ENCODE results near the gene TTC9B. TPM values are rescaled to one million over a fixed set of nuclear protein-coding genes. Genes with fewer than 3 reads are reported as not detected.
A peak's percentile ranks its signal among the peaks of the same experiment; 100 is the strongest.
"Not testable (repeated sequence)": the region's sequence is repeated elsewhere in the genome, so short reads cannot be mapped to it uniquely, and the experiment has no call there.

The TTC9B gene
- total and polyA plus RNA-seq, 2 experiments from 2014 or later, result not detected

DNA sequence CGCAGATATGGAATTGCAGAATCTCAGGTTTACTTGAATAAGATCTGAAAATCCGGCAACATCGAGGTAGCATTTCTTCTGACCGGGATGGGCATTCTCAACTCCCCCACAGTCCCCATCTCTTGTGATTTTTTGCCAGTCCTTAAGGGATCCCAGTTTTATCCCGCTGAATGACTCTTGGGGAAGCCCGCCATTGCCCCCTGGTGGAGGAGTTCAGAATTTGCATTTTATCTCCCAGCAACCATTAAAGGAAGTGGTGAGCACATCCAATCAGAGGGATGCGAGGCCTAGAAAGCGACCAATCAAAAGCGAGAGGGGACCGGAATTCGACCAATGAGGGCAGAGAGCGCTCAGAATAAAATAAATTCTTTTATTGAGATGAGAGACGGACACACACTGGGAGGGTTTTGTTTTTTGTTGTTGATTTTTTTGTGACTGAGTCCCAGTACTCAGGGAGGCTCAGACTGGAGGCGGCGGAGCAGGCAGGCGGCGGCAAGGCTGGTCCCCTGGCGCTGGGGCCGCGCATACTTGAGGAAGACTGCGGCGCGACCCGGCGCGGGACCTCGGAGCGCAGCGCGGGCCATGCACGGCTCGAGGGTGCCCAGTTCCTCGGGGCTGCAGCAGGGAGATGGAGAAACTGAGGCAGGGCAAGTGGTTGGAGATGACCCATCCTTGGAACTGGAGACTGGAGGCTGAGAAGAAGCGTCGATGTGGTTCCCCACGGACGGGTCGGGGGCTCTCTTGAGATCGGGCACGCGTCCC is 3.9 kb upstream of the TTC9B start:
- no peak overlapping the region for H3K4me2 ChIP-seq (ENCODE audit: unreplicated experiment)
- 0 out of 2 replicates have a peak, but pooled peaks cover 8% of the 10 kb centered on the region for H3K4me1 ChIP-seq (ENCODE audit: insufficient read depth)
- H3F3A ChIP-seq (ENCODE audit: insufficient read depth), result peaks cover 11% of the 10 kb centered on the region; the same call in 1 of the 2 replicates

DNA sequence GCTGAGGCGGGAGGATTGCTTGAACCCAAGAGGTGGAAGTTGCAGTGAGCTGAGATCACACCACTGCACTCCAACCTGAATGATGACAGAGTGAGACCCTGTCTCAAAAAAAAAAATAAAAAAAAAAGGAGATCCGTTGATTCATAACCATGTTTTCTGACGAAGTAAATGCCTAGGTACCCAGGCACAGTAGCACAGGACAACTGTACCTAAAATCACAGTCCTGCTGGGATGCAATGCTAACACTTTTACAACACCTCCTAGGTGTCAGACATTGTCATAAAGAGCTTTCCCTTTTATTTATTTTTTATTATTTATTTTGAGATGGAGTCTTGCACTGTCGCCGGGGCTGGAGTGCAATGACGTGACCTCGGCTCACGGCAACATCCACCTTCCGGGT is 2.5 kb upstream of the TTC9B start:
- DNase-seq, result no peak
- Histone ChIP-seq H3K27me3 (replicated peaks; ENCODE audit: insufficient read depth) (peaks cover 19% of the 10 kb centered on the region), H4K20me1 (ENCODE audit: insufficient read depth) (no peaks in the 10 kb centered on the region), H3K4me3 (no peak overlapping the region), H3K36me3 (ENCODE audit: low read depth) (no peaks in the 10 kb centered on the region), H3K79me2 (ENCODE audit: insufficient read depth) (no peaks in the 10 kb centered on the region), H3F3A (ENCODE audit: insufficient read depth) (peaks cover 11% of the 10 kb centered on the region; the same call in 1 of the 2 replicates), H2AFZ (no peak overlapping the region), H3K9me2 (ENCODE audit: insufficient read depth) (no peaks in the 10 kb centered on the region), H3K9ac (no peak overlapping the region), H3K4me1 (ENCODE audit: insufficient read depth) (0 out of 2 replicates have a peak, but pooled peaks cover 8% of the 10 kb centered on the region), H3K4me2 (ENCODE audit: unreplicated experiment) (no peak overlapping the region), H3K9me3 (ENCODE audit: low read depth) (no peaks in the 10 kb centered on the region), H3K27ac (no peak overlapping the region)
- WGBS, 2 experiments (ENCODE audit: low coverage in 1 of 2, low lambda C conversion rate in 2 of 2, missing lambda C conversion rate in 2 of 2), result 85 to 86% methylated on average over 9 of the region's 9 CpGs
- in situ Hi-C loops (cut with MboI), result loop anchor here (5.0 kb wide), 1 partner anchor 78 kb away; no protein-coding TSS in a partner anchor
- no peak for TF ChIP-seq EZH2 (IDR thresholded peaks at IDR 0.05; ENCODE audit: insufficient read depth, poor library complexity, severe bottlenecking)
- TF ChIP-seq EZH2phosphoT487 (IDR thresholded peaks at IDR 0.05; ENCODE audit: insufficient read depth, low read depth), result no peak

More for the DNA sequence above, 3.9 kb upstream of the TTC9B start:
- Histone ChIP-seq H3K27me3 (replicated peaks; ENCODE audit: insufficient read depth) (peaks cover 6% of the 10 kb centered on the region; the same call in 1 of the 2 replicates), H3K27ac (no peak overlapping the region), H3K4me3 (no peak overlapping the region), H3K9ac (no peak overlapping the region), H4K20me1 (ENCODE audit: insufficient read depth) (no peaks in the 10 kb centered on the region), H2AFZ (peak overlapping the region; percentile 42; the same call in 1 of the 2 replicates), H3K79me2 (ENCODE audit: insufficient read depth) (no peaks in the 10 kb centered on the region), H3K36me3 (ENCODE audit: low read depth) (no peaks in the 10 kb centered on the region), H3K9me2 (ENCODE audit: insufficient read depth) (no peaks in the 10 kb centered on the region), H3K9me3 (ENCODE audit: low read depth) (no peaks in the 10 kb centered on the region)
- 50 to 53% methylated on average over 41 of the region's 41 CpGs for WGBS, 2 experiments (ENCODE audit: low coverage in 1 of 2, low lambda C conversion rate in 2 of 2, missing lambda C conversion rate in 2 of 2)
- TF ChIP-seq EZH2 (IDR thresholded peaks at IDR 0.05; ENCODE audit: insufficient read depth, poor library complexity, severe bottlenecking) (no peak), EZH2phosphoT487 (IDR thresholded peaks at IDR 0.05; ENCODE audit: insufficient read depth, low read depth) (no peak)
- in situ Hi-C loops (cut with MboI), result loop anchor here (5.0 kb wide), 1 partner anchor 80 kb away; no protein-coding TSS in a partner anchor
- DNase-seq, result peak; percentile 91

DNA sequence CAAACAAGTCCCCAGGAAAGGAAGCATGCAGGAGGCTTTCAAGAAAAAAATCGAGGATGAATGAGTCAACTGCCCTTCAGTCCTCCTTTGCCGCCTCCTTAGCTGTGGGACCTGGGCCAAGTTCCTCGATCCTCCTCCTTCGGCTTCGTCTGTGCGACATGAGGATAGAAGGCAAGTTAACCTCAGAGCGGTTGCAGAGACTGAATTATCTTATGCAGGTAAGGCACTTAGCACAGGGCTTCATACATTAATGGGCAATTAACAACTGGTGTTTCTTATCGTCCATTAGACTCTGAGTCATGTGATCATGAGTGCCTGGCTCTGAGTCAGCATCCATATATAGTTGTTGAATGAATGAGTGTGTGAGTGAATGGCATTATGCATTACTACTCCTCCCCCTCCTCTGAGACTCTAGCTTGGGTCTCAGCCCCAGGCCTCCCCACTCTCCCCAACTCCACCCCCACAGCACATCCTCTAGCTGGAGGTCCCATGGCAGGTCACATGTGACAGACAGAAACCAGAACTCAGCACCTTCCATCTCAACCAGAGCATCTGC is 1.6 kb upstream of the TTC9B start:
- H3K4me1 ChIP-seq (ENCODE audit: insufficient read depth), result 0 out of 2 replicates have a peak, but pooled peaks cover 8% of the 10 kb centered on the region
- H3K9me3 ChIP-seq (ENCODE audit: low read depth), result no peaks in the 10 kb centered on the region
- H3K4me3 ChIP-seq, result peak overlapping the region; percentile 68
- H3K9ac ChIP-seq, result no peak overlapping the region
- no peaks in the 10 kb centered on the region for H3K36me3 ChIP-seq (ENCODE audit: low read depth)
- peak overlapping the region; percentile 56 for H2AFZ ChIP-seq
- peaks cover 20% of the 10 kb centered on the region for H3K27me3 ChIP-seq (replicated peaks; ENCODE audit: insufficient read depth)
- H3F3A ChIP-seq (ENCODE audit: insufficient read depth), result peaks cover 11% of the 10 kb centered on the region; the same call in 1 of the 2 replicates
- H3K9me2 ChIP-seq (ENCODE audit: insufficient read depth), result no peaks in the 10 kb centered on the region
- no peaks in the 10 kb centered on the region for H3K79me2 ChIP-seq (ENCODE audit: insufficient read depth)
- peak overlapping the region; percentile 71 for H3K4me2 ChIP-seq (ENCODE audit: unreplicated experiment)
- peak; percentile 90 for DNase-seq
- in situ Hi-C loops (cut with MboI), result loop anchor here (5.0 kb wide), 1 partner anchor 77 kb away; no protein-coding TSS in a partner anchor
- H3K27ac ChIP-seq, result no peak overlapping the region
- H4K20me1 ChIP-seq (ENCODE audit: insufficient read depth), result no peaks in the 10 kb centered on the region
- TF ChIP-seq EZH2 (IDR thresholded peaks at IDR 0.05; ENCODE audit: insufficient read depth, poor library complexity, severe bottlenecking), result no peak
- WGBS, 2 experiments (ENCODE audit: low coverage in 1 of 2, low lambda C conversion rate in 2 of 2, missing lambda C conversion rate in 2 of 2), result 8 to 11% methylated on average over 8 of the region's 8 CpGs

DNA sequence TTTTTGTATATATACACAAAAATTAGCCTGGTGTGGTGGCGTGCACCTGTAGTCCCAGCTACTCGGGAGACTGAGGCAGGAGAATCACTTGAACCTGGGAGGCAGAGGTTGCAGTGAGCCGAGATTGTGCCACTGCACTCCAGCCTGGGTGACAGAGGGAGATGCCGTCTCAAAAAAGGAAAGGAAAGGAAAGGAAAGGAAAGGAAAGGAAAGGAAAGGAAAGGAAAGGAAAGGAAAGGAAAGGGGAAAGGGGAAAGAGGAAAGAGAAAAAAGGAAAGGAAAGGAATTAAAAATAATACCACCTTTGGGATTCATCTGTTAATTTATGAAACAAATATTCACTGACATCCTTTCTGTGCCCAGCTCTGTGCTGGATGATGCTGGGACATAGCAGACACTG is 845 bp upstream of the TTC9B start:
- H3F3A ChIP-seq (ENCODE audit: insufficient read depth), result peaks cover 11% of the 10 kb centered on the region; the same call in 1 of the 2 replicates
- H4K20me1 ChIP-seq (ENCODE audit: insufficient read depth); H3K79me2 ChIP-seq (ENCODE audit: insufficient read depth); H3K4me1 ChIP-seq (ENCODE audit: insufficient read depth); in situ Hi-C loops (cut with MboI); H3K9me2 ChIP-seq (ENCODE audit: insufficient read depth); H3K36me3 ChIP-seq (ENCODE audit: low read depth); H3K27ac ChIP-seq; H3K9ac ChIP-seq; H3K9me3 ChIP-seq (ENCODE audit: low read depth); H3K4me3 ChIP-seq; DNase-seq; H2AFZ ChIP-seq; H3K4me2 ChIP-seq (ENCODE audit: unreplicated experiment): not testable (repeated sequence)
- peaks cover 20% of the 10 kb centered on the region for H3K27me3 ChIP-seq (replicated peaks; ENCODE audit: insufficient read depth)
- 84 to 86% methylated on average over 4 of the region's 4 CpGs for WGBS, 2 experiments (ENCODE audit: low coverage in 1 of 2, low lambda C conversion rate in 2 of 2, missing lambda C conversion rate in 2 of 2)
